Keratinocyte (primary cell): Measurements from ENCODE around the gene CCR8.

ENCODE experiments used
- EZH2 ChIP-seq: IDR thresholded peaks from one replicate; pipeline ENCODE4 v1.6.1; 2012; ENCODE audit warnings: inconsistent platforms, mild to moderate bottlenecking, low read length, moderate library complexity
- TF ChIP-seq, protein P1 (sequence below), 3 experiments: IDR thresholded peaks in 1 of 3; conservative IDR thresholded peaks in 1 of 3; optimal IDR thresholded peaks in 1 of 3; 2 replicates in 2 of 3; 3 replicates in 1 of 3; pipeline versions ENCODE3 to v1.5.1; 2011; ENCODE audit warnings: low read length in 3 of 3, mild to moderate bottlenecking in 3 of 3, moderate library complexity in 2 of 3, control low read depth in 1 of 3, inconsistent platforms in 1 of 3; ENCODE audit not compliant: insufficient read depth in 2 of 3; ENCODE audit errors: extremely low read depth in 1 of 3

- TF ChIP-seq, protein P1, sequence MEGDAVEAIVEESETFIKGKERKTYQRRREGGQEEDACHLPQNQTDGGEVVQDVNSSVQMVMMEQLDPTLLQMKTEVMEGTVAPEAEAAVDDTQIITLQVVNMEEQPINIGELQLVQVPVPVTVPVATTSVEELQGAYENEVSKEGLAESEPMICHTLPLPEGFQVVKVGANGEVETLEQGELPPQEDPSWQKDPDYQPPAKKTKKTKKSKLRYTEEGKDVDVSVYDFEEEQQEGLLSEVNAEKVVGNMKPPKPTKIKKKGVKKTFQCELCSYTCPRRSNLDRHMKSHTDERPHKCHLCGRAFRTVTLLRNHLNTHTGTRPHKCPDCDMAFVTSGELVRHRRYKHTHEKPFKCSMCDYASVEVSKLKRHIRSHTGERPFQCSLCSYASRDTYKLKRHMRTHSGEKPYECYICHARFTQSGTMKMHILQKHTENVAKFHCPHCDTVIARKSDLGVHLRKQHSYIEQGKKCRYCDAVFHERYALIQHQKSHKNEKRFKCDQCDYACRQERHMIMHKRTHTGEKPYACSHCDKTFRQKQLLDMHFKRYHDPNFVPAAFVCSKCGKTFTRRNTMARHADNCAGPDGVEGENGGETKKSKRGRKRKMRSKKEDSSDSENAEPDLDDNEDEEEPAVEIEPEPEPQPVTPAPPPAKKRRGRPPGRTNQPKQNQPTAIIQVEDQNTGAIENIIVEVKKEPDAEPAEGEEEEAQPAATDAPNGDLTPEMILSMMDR (optimal IDR thresholded peaks at IDR 0.05 in 1 of 3, IDR thresholded peaks at IDR 0.05 in 1 of 3, conservative IDR thresholded peaks at IDR 0.05 in 1 of 3; ENCODE audit: extremely low read depth in 1 of 3, insufficient read depth in 2 of 3, low read length in 3 of 3) = no peak
- no peak for TF ChIP-seq EZH2
Measured at GRCh38 chr3:39284457-39284881, 45.0 kb upstream of the CCR8 start.
